Activated CD8-positive, alpha-beta memory T cell treated with anti-CD3 and anti-CD28 coated beads, Interleukin-2, amount 50 U/mL, for 4 hours (primary cell): ENCODE results near the gene MGLL.
"Not testable (repeated sequence)": the region's sequence is repeated elsewhere in the genome, so short reads cannot be mapped to it uniquely, and the experiment has no call there.

Source experiments
- DNase-seq: peaks from one replicate; pipeline ENCODE4 v3.0.0-alpha.2; 2020

Gene MGLL

GRCh38 chr3:127669541-127670228, 152.6 kb downstream of the MGLL start:
- DNase-seq, result no peak

- no peak for DNase-seq
These were observed 153.4 kb downstream of the MGLL start for GRCh38 chr3:127668906-127669305.

- no peak for DNase-seq
These were observed 155.1 kb downstream of the MGLL start for GRCh38 chr3:127667119-127667681.

- no peak for DNase-seq
These were observed 155.6 kb downstream of the MGLL start for GRCh38 chr3:127666676-127667075.

- no peak for DNase-seq
These were observed 156.7 kb downstream of the MGLL start for GRCh38 chr3:127665586-127665985.

- DNase-seq, result no peak
These were observed 157.2 kb downstream of the MGLL start for GRCh38 chr3:127665165-127665564.

- DNase-seq, result no peak
These were observed 159.2 kb downstream of the MGLL start for GRCh38 chr3:127663151-127663550.

GRCh38 chr3:127662001-127662469, 160.3 kb downstream of the MGLL start:
- DNase-seq, result no peak

- DNase-seq, result no peak
These were observed 160.7 kb downstream of the MGLL start for GRCh38 chr3:127661600-127661999.

- no peak for DNase-seq
These were observed 161.6 kb downstream of the MGLL start for GRCh38 chr3:127660621-127661251.

- no peak for DNase-seq
These were observed 164.1 kb downstream of the MGLL start for GRCh38 chr3:127658234-127658633.

GRCh38 chr3:127656906-127657305, 165.4 kb downstream of the MGLL start:
- DNase-seq, result no peak

- DNase-seq, result no peak
These were observed 166.7 kb downstream of the MGLL start for GRCh38 chr3:127655641-127656040.

- DNase-seq, result not testable (repeated sequence)
These were observed 167.3 kb downstream of the MGLL start for GRCh38 chr3:127654993-127655392.

GRCh38 chr3:127654374-127654773, 167.9 kb downstream of the MGLL start:
- DNase-seq, result no peak

- peak; percentile 34 for DNase-seq
These were observed 169.9 kb downstream of the MGLL start for GRCh38 chr3:127652246-127652995.

- no peak for DNase-seq
These were observed 170.7 kb downstream of the MGLL start for GRCh38 chr3:127651516-127652172.

- no peak for DNase-seq
These were observed 172.1 kb downstream of the MGLL start for GRCh38 chr3:127650236-127650635.

GRCh38 chr3:127647845-127648204, 174.5 kb downstream of the MGLL start:
- no peak for DNase-seq

GRCh38 chr3:127647166-127647844, 175.0 kb downstream of the MGLL start:
- no peak for DNase-seq

- DNase-seq, result no peak
These were observed 175.7 kb downstream of the MGLL start for GRCh38 chr3:127646501-127647046.

- no peak for DNase-seq
These were observed 176.8 kb downstream of the MGLL start for GRCh38 chr3:127645371-127646015.
